GM19239 (cell line): ENCODE results near the gene DST.

ENCODE experiments used
- DNase-seq: peaks from one replicate; pipeline ENCODE4 v3.0.0; 2011; ENCODE audit warnings: low spot score; ENCODE audit not compliant: insufficient read length
- FAIRE-seq: peaks from 2 replicates; lab custom pipeline; 2011; peaks lifted over from hg19 to GRCh38; lab: Jason Lieb, UNC

Gene DST

GRCh38 chr6:56541741-56542360, 100.8 kb downstream of the DST start:
- peak; percentile 51 for FAIRE-seq
- no peak for DNase-seq

GRCh38 chr6:56541030-56541600, 101.6 kb downstream of the DST start:
- DNase-seq, result no peak
- peak; percentile 71 for FAIRE-seq

DNA sequence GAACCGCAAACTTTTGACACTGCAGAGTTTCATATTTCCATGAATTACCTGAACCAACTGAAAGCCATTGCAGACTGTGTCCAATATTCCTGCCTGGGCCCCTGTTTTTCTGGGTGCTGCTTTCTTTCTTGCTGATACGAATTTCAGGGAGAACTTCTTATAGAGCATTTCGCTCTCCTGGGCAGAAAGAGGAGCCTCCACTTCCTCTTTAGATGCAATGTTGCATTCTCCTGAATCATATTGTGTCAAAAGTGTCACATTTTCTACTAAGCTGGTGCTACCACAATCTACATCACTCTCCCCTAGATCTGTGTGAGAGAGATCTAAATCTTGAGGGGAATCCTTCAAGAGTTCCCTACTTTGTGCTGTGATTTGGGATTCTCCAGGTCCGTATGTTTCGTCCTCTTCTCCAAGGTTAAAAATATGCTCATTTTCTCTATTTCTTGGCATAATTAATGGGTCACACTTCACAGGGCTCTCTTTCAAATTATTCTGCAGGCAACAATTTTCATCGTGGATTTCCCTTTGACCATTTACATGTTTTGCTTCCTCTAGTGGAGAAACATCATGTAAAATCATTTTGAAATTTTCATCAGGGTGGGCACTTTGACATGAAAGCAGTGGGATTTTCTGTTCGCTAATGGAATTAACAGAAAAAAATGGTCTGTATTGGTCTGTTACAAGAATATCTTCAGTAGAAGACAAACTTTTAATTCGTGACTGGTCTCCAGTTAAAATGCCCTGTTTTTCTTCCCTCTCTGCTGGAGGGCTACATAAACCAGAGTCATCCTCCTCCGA, 102.3 kb downstream of the DST start:
- FAIRE-seq (peak; percentile 65), DNase-seq (no peak)

- DNase-seq, result no peak
- FAIRE-seq, result peak; percentile 57
These were observed 103.1 kb downstream of the DST start for GRCh38 chr6:56539527-56540105.

DNA sequence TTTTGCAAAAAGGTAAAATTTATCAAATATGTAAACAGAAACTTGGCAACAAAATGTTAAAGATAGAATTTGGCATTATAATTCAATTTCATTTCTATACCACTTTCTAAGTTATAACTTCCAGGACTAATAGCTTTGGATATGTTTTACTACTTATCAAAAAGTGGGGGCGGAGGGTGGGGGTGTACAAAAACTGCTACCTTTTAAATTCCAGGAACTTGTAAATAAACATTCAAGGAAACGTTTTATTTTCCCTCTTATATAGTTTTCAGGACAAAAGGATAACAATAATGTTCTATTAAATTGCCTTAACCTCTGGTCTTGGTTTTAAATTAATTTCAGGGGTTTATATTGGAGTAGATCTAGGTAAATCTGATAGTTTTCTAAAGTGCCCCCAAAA, 103.8 kb downstream of the DST start:
- FAIRE-seq (no peak), DNase-seq (no peak)

DNA sequence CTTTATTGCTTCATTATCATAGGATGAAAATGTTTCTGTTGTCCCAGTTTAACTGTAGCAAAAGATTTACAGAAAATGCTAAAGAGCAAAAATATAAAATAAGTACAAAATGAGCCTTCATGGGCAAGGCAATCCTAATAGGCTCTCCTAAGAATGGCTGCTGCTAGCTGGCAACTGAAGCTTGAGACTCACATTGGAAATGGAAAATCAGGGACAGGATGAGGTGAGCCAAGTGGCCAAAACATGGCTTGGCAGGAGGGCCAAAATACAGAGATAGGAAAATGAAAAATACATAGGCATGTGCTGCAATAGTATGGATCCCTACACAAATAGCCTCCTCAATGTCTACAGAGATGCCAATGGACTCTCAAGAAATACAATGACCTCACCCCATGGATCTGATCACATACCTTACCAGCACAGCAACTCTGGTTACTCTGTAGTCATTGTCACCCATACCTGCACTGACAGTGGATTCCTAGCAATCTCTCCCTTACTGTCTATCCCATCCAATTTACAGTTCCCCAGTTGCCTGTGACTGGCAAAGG, 105.4 kb downstream of the DST start:
- no peak for DNase-seq

DNA sequence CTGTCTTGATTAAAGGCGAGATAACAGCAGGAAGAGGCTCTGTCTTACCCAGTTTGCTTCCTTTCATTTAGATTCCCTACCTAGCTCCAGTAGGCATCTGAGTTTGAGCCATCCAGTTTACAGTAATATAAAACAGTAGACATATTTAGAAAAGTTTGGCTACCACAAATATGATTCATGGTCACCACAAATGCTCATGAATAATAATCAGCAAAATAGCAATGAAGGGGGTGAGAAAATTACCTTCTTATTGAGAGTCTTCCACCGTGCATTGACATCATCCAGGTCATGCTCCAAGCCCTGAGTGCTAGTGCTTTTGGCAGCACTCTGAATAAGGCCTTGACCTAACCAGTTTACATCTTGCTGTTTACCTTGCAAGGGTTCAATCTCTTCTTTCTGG, 106.2 kb downstream of the DST start:
- no peak for DNase-seq
- FAIRE-seq, result no peak

More for the DNA sequence above, 105.4 kb downstream of the DST start:
- FAIRE-seq, result no peak

DNA sequence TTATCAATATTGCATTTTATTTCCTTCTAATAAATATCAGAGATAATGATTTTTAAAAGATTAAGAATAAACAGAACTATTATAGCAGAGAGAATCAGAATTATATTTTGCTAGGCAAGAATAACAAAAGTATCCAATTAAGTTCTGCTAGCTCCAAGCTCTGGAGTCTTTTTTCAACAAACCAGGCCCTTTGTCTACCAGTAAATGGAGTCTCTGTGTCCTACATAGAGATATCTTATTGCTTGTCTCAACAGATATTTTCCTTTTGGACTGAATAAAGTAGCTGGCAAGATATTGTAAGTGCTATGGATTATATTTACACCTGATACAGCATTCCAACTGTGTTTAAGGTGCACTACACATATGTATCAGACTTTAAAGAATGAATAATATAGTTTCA, 107.1 kb downstream of the DST start:
- DNase-seq, result no peak
- FAIRE-seq, result no peak

DNA sequence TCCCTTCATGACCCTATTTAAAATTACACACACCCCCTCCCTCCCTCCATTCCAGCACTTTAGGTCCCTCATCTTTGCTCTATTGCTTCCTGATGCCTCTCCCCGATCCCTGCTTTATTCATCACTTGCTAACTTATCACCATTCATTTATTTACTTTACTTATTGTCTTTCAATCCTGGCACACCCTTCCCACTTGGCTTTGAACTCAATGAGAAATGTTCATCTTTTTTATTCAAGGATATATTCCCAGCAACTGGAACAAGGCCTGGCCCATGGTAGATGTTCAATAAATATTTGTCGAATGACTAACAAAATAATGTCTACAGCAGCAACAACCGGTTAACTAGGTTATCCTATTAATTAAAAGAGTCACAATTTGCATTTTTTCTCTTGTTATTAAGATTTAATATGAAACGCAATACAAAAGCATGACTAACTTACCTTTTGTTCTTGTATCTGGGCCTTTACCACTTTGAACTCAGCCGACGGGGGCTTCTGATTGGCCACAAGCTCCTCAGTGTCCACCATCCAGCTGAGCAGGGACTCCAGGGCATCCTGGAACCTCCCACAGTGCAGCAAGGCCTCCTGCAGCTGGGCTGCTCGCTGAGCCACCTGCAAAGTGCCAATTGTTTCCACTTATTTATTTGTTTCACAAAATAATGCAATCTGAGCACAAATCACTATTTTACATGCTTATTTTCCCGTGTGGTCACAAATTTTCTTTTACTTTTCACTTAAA, 107.8 kb downstream of the DST start:
- FAIRE-seq (no peak), DNase-seq (no peak)

DNA sequence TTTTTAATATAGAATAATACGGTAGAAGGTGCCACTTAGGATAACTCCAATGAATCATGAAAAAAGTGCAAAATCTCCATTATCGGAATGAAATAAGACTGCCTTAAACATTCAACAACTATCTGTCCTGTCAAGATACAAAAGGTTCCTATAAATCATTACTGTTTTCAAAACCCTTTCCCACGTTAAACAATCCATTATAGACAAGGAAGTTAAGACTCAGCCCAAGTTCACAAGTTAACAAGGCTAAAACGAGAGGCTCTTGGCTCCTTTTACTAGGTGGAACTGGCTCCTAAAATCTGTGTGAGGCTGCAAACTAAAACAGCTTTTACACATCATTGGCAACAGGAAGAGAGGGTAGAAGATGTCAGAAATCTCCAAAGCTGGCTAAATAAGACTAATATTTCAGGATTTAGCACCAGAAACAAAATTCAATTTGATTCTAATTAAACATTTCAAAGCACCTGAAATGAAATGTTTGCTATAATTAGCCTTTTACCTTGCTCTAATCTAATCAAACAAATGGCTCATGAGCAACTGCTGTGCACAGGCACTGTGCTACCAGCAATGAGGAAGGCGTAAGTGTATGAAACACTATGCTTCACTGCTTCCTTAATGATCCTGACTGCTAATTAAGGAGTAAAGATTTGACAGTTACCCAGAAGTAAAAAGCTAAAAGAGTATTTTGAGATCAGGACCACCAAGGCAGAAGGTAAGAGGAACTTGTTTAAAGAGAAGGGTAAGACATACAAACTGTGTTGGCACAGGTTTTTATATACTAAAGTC, 109.7 kb downstream of the DST start:
- DNase-seq (no peak), FAIRE-seq (no peak)

GRCh38 chr6:56531839-56532595, 110.7 kb downstream of the DST start:
- DNase-seq (no peak), FAIRE-seq (no peak)

DNA sequence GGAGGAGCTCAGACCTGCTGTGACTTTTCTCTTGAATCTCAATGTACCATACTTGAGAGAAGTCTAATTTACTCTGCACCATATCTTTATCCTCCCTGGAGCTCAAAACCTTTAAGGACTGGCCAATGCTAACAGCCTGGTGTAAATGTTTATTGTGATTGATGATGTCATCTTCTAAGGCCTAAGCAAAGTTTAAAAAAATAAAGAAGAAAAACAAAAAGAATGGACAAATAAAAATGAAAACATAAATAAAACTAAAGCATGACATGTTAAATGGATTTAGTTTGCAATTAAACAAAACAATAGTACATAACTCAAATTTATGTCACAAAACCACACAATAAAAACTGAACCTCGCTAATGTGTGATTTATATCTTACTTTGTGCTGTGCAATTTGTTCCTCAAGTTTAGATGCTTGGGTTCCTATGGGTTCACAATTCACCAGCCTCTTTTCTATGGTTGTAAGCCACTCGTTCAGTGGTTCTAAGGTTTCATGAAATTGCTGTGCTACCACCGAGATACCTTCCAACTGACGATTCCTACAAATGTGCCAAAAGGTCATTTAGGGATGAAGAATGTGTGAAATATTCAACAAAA, 113.0 kb downstream of the DST start:
- no peak for DNase-seq
- FAIRE-seq, result no peak

- FAIRE-seq, result peak; percentile 51
These were observed 114.3 kb downstream of the DST start for GRCh38 chr6:56528412-56528841.

DNA sequence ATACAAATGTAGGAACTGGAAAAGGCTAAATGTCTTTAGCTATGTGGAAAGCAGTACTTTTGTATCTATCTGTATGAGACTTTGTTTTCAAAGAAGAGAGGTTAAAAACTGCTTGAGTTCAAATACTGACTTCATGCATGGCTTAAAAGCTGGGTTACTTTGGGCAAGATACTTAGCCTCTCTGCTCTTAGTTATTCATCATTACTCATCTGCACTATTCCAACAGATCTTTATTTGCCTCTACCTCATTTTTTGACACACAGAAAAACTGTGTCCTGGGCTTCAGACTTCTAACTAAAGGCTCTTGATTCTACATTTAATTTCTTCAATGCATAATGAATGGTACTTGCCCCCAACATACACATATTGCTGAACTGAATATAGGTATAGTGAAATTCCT, 114.8 kb downstream of the DST start:
- FAIRE-seq, result no peak
- no peak for DNase-seq

More at GRCh38 chr6:56528412-56528841, 114.3 kb downstream of the DST start:
- DNase-seq, result no peak

GRCh38 chr6:56526860-56527544, 115.7 kb downstream of the DST start:
- DNase-seq (no peak), FAIRE-seq (no peak)

- DNase-seq, result no peak
- no peak for FAIRE-seq
These were observed 116.5 kb downstream of the DST start for GRCh38 chr6:56525974-56526789.
